OCI-LY1 (cell line): ENCODE results near the gene ALPK1.

Source experiments
- H2AFZ ChIP-seq: fragments of 200-600 bp; sonication (generic), shearing (Covaris generic); 2 replicates; pipeline ENCODE4 v1.6.0; 2014; ENCODE audit warnings: antibody characterized with exemption, mild to moderate bottlenecking, low read length
- H3F3A ChIP-seq: fragments of 200-600 bp; sonication (generic), shearing (Covaris generic); 2 replicates; pipeline ENCODE4 v1.6.0; 2014; ENCODE audit warnings: mild to moderate bottlenecking, antibody characterized with exemption, low read length, moderate library complexity; ENCODE audit not compliant: insufficient read depth
- H3K27ac ChIP-seq: fragments of 200-600 bp; sonication (generic); 2 replicates; pipeline ENCODE4 v1.5.1; 2014; ENCODE audit warnings: low read length, mixed run types, mild to moderate bottlenecking, low read depth; ENCODE audit not compliant: poor library complexity, severe bottlenecking
- H3K27me3 ChIP-seq: fragments of 200-600 bp; sonication (generic); 2 replicates; pipeline ENCODE4 v1.6.0; 2014; ENCODE audit warnings: antibody characterized with exemption, mild to moderate bottlenecking, low read length, moderate library complexity; ENCODE audit not compliant: insufficient read depth
- H3K36me3 ChIP-seq: fragments of 200-600 bp; sonication (generic); 2 replicates; pipeline ENCODE4 v1.6.1; 2014; ENCODE audit warnings: mild to moderate bottlenecking, antibody characterized with exemption, low read length, moderate library complexity, mixed read lengths; ENCODE audit not compliant: insufficient read depth
- H3K4me1 ChIP-seq: fragments of 200-600 bp; sonication (generic); 2 replicates; pipeline ENCODE4 v1.5.1; 2014; ENCODE audit warnings: mild to moderate bottlenecking, low read length, moderate library complexity; ENCODE audit not compliant: insufficient read depth, severe bottlenecking
- H3K4me2 ChIP-seq: fragments of 200-600 bp; sonication (generic), shearing (Covaris generic); 2 replicates; pipeline ENCODE4 v1.6.1; 2014; ENCODE audit warnings: low read length
- H3K4me3 ChIP-seq: fragments of 200-600 bp; sonication (generic); 2 replicates; pipeline ENCODE4 v1.5.1; 2014; ENCODE audit warnings: low read length, low read depth, mild to moderate bottlenecking, mixed read lengths; ENCODE audit not compliant: poor library complexity, severe bottlenecking
- H3K79me2 ChIP-seq: fragments of 200-600 bp; shearing (Covaris generic); 2 replicates; pipeline ENCODE4 v1.6.1; 2016; ENCODE audit warnings: mixed run types, low read length, mixed read lengths; ENCODE audit not compliant: insufficient read depth
- H3K9ac ChIP-seq: fragments of 200-600 bp; sonication (generic), shearing (Covaris generic); 2 replicates; pipeline ENCODE4 v1.6.1; 2014; ENCODE audit warnings: mild to moderate bottlenecking, low read length, mixed read lengths
- H3K9me2 ChIP-seq: fragments of 200-600 bp; sonication (generic), shearing (Covaris generic); 2 replicates; pipeline ENCODE4 v1.6.1; 2014; ENCODE audit warnings: low read depth, mild to moderate bottlenecking, low read length, mixed read lengths
- H3K9me3 ChIP-seq: fragments of 200-600 bp; shearing (Covaris generic); 2 replicates; pipeline ENCODE4 v1.6.1; 2014; ENCODE audit warnings: low read length, mixed read lengths
- H4K20me1 ChIP-seq: fragments of 200-600 bp; sonication (generic), shearing (Covaris generic); 2 replicates; pipeline ENCODE4 v1.6.0; 2016; ENCODE audit warnings: mild to moderate bottlenecking, low read length; ENCODE audit not compliant: insufficient read depth
- CTCF ChIP-seq: fragments of 200-600 bp; sonication (generic), shearing (Covaris generic); IDR thresholded peaks from 2 replicates; pipeline ENCODE4 v1.5.1; 2017; ENCODE audit warnings: mild to moderate bottlenecking, antibody characterized with exemption, low read length, moderate library complexity, mixed read lengths
- EZH2 ChIP-seq: fragments of 200-600 bp; sonication (generic), shearing (Covaris generic); IDR thresholded peaks from 2 replicates; pipeline ENCODE4 v1.8.0; 2017; ENCODE audit warnings: borderline replicate concordance, mixed run types, mild to moderate bottlenecking, antibody characterized with exemption, low read length, moderate library complexity, mixed read lengths

ALPK1 gene

GRCh38 chr4:112453321-112453720 is 156.2 kb downstream of the ALPK1 start:
- TF ChIP-seq EZH2 (no peak), CTCF (no peak)
- H3K27me3 ChIP-seq = no peaks in the 10 kb centered on the region

GRCh38 chr4:112472318-112472717 is 175.1 kb downstream of the ALPK1 start:
- no peak overlapping the region for H3K9ac ChIP-seq
- H3K36me3 ChIP-seq = no peaks in the 10 kb centered on the region
- H3K9me3 ChIP-seq = no peaks in the 10 kb centered on the region
- no peaks in the 10 kb centered on the region for H3K4me1 ChIP-seq
- H3K4me3 ChIP-seq = no peak overlapping the region
- H3K4me2 ChIP-seq = no peak overlapping the region
- H3K9me2 ChIP-seq = no peaks in the 10 kb centered on the region
- no peak overlapping the region for H3K27ac ChIP-seq
- H2AFZ ChIP-seq = no peak overlapping the region
- no peaks in the 10 kb centered on the region for H3K27me3 ChIP-seq
- no peaks in the 10 kb centered on the region for H3F3A ChIP-seq
- H4K20me1 ChIP-seq = no peaks in the 10 kb centered on the region
- no peaks in the 10 kb centered on the region for H3K79me2 ChIP-seq
- TF ChIP-seq EZH2 = no peak
- no peak for TF ChIP-seq CTCF

More at GRCh38 chr4:112453321-112453720, 156.2 kb downstream of the ALPK1 start:
- Histone ChIP-seq H3F3A (no peaks in the 10 kb centered on the region), H3K4me3 (no peak overlapping the region), H3K79me2 (no peaks in the 10 kb centered on the region), H3K4me2 (no peak overlapping the region), H3K4me1 (no peaks in the 10 kb centered on the region), H3K9ac (no peak overlapping the region), H3K9me2 (no peaks in the 10 kb centered on the region), H2AFZ (no peak overlapping the region), H3K36me3 (no peaks in the 10 kb centered on the region), H3K9me3 (no peaks in the 10 kb centered on the region), H4K20me1 (no peaks in the 10 kb centered on the region), H3K27ac (no peak overlapping the region)

- TF ChIP-seq CTCF = no peak
- no peak for TF ChIP-seq EZH2
- H3K36me3 ChIP-seq = no peaks in the 10 kb centered on the region
- no peak overlapping the region for H3K4me2 ChIP-seq
- no peaks in the 10 kb centered on the region for H4K20me1 ChIP-seq
- H3K9ac ChIP-seq = no peak overlapping the region
- H3K4me1 ChIP-seq = no peaks in the 10 kb centered on the region
- H3F3A ChIP-seq = no peaks in the 10 kb centered on the region
- H3K9me2 ChIP-seq = no peaks in the 10 kb centered on the region
- H2AFZ ChIP-seq = no peak overlapping the region
- H3K27me3 ChIP-seq = no peaks in the 10 kb centered on the region
- H3K79me2 ChIP-seq = no peaks in the 10 kb centered on the region
- no peak overlapping the region for H3K27ac ChIP-seq
- H3K4me3 ChIP-seq = no peak overlapping the region
- no peaks in the 10 kb centered on the region for H3K9me3 ChIP-seq
Measured at GRCh38 chr4:112473985-112474384, 176.8 kb downstream of the ALPK1 start.
